Measurements from ENCODE around the gene CARMIL1.
A peak's percentile ranks its signal among the peaks of the same experiment; 100 is the strongest.

Gene CARMIL1

DNA sequence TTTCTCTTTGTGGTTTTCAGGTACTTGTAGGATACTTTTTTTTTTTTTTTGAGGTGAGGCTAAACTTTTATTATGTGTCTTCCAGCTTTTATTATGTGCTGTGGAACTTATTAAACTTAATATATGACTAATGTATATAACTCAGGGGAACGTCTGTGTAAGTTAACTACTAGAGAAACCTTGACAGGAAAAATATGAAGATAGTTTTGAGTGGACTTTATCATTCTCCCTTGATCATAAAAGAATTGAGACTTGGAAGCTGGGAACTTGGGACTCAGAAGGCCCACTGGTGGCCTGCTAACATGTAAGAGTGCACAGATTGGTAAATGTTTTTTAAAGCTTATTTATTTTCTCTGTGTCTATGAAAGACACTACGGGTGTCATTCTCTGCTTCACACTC, 73.1 kb downstream of the CARMIL1 start:
- TF ChIP-seq, protein P1, sequence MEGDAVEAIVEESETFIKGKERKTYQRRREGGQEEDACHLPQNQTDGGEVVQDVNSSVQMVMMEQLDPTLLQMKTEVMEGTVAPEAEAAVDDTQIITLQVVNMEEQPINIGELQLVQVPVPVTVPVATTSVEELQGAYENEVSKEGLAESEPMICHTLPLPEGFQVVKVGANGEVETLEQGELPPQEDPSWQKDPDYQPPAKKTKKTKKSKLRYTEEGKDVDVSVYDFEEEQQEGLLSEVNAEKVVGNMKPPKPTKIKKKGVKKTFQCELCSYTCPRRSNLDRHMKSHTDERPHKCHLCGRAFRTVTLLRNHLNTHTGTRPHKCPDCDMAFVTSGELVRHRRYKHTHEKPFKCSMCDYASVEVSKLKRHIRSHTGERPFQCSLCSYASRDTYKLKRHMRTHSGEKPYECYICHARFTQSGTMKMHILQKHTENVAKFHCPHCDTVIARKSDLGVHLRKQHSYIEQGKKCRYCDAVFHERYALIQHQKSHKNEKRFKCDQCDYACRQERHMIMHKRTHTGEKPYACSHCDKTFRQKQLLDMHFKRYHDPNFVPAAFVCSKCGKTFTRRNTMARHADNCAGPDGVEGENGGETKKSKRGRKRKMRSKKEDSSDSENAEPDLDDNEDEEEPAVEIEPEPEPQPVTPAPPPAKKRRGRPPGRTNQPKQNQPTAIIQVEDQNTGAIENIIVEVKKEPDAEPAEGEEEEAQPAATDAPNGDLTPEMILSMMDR (conservative IDR thresholded peaks at IDR 0.05; ENCODE audit: low read length) = no peak
- H3K4me3 ChIP-seq (ENCODE audit: low read length) = no peak overlapping the region
- no peak for DNase-seq (ENCODE audit: low read depth)

DNA sequence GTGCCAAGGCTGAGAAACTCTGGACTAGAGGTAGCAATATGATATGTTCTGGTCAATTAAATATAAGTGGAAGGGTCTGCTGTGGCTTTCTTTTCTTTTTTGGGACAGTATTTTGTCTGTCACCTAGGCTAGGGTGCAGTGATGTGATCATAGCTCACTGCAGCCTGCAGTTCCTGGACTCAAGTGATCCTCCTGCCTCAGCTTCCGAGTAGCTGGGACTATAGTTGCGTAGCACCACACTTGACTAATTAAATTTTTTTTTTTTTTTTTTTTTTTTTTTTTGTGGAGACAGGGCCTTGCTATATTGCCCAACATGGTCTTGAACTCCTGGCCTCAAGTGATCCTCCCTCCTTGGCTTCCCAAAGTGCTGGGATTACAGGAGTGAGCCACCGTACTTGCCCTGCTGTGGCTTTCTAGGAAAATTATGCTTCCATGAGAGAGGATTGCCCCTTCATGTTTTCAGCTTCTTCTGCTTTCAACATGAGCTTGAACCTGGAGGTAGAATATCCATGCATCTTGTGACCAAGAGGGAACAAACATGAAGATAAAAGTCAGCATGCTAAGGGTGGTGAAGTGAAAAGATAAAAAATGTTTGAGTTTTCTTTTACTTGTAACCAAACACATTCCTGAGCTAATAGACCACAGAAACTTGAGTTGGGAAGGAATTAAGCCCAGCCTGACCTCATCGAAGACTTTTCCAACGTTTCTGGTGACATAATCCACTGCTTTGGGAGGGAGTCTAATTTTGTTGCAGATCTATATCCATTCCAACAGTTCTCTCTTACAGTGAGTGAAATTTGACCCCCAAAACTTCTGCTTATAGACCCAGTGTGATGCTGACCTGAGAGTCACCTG, 75.1 kb downstream of the CARMIL1 start:
- TF ChIP-seq, protein P1 (conservative IDR thresholded peaks at IDR 0.05; ENCODE audit: low read length) = no peak
- H3K4me3 ChIP-seq (ENCODE audit: low read length) = no peak overlapping the region
- DNase-seq (ENCODE audit: low read depth) = peak; percentile 75

DNA sequence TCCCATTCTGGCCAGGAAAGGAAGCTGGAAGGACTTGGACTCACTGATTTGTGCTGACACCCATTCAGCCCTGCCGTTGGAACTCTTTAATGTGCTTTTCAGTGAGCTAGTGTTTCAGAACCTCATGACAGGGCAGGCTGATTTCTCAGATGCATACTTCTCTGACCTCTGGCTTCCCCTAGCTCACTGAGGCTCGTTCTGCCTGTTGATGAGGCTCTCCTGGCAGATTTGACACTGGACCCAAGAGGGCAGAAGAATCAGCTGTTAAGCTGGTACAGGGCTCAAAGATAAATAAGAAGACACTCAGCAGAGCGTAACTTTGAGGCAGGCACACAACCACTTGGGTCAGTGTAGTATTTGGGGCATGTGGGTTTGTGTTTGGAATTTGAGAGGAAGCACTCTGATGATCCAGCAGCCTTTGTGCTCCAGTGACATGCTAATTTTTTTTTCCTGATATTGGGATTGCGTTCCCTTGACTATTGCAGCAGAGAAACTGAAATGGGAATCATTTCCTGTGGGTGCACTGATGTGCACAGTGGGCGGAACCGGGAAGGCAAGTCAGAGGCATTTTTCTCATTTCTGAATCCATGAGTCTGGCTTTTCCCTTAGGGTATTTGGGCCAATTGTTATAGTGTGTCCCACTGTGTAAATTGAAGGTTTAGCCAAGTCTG, 80.2 kb downstream of the CARMIL1 start:
- peak; percentile 93 for DNase-seq (ENCODE audit: low read depth)
- H3K4me3 ChIP-seq (ENCODE audit: low read length) = peak overlapping the region; percentile 35
- TF ChIP-seq, protein P1 (conservative IDR thresholded peaks at IDR 0.05; ENCODE audit: low read length) = peak; percentile 3; the same call in 1 of the 2 replicates

DNA sequence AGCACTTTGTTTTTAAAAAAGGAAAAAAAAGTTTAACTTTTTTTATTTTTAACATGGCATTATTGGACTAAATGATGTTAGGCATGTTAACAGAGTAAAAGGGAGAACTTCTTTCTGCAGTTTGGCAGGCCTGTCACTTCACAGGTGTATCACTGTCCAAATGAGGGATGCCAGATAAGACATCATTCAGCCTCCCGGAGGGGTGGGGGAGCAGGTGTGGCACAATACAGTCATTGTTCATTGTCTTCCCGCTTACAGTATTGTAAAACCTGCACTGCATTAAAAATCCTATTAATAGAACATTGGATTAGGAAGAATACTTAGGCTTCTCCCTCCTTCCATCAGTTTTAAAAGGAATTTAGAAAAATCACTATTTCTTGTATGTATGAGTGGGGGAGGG, 80.7 kb downstream of the CARMIL1 start:
- peak overlapping the region; percentile 24 for H3K4me3 ChIP-seq (ENCODE audit: low read length)
- DNase-seq (ENCODE audit: low read depth) = no peak
- TF ChIP-seq, protein P1 (conservative IDR thresholded peaks at IDR 0.05; ENCODE audit: low read length) = no peak

DNA sequence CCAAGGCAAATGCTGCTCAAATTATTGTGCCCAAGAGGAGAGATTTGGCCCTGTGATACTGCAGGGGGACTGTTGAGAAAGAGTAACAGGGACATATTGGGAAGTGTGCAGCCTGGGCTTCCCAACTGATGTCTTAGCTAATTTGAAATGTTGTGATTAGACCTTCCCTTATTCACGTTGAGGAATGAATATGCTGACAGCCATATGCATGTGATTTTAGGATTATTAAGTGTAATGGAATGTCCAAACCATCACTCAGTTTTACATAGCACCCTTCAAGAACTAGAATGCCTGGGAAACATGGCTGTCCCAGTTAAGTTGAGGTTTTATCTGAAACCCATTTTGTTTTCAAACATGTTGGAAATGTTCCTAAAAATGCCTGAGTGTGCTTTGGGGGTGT, 81.4 kb downstream of the CARMIL1 start:
- DNase-seq (ENCODE audit: low read depth) = peak; percentile 93
- no peak overlapping the region for H3K4me3 ChIP-seq (ENCODE audit: low read length)

DNA sequence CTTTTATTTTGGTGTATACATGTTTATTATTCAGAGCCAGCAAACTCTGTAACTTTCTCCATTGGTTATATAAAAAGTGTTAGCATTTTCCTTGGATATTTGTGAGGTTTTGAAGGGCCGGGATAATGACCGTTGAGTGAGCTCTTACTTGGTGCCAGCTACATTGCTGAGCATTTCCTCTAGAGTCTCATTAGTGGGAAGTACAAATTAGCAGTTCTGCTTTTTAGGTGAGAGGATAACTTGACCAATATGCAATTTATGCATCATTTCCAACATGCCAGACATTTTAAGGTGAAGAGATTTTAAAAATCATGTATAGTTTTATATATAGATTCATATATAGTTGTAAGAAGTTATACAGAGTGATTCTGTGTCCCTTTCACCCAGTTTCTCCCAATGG, 84.3 kb downstream of the CARMIL1 start:
- no peak for DNase-seq (ENCODE audit: low read depth)
- H3K4me3 ChIP-seq (ENCODE audit: low read length) = no peak overlapping the region
- TF ChIP-seq, protein P1 (conservative IDR thresholded peaks at IDR 0.05; ENCODE audit: low read length) = no peak

More for the DNA sequence above, 81.4 kb downstream of the CARMIL1 start:
- TF ChIP-seq, protein P1 (conservative IDR thresholded peaks at IDR 0.05; ENCODE audit: low read length) = no peak
